ENCODE data around the gene XAGE1B. TPM values are rescaled to one million over a fixed set of nuclear protein-coding genes. Genes with fewer than 3 reads are reported as not detected.

The XAGE1B gene
- total RNA-seq, 1 experiment from 2014 or later = not detected

Small RNAs within 50 kb of the gene (small RNA-seq; reads per million reads assigned to genes)
- gene BX510359.8 (not detected), gene RBM22P7 (not detected)

Other genes starting within 250 kb of the XAGE1B start
- not detected in 2 replicates for gene XAGE2, start 148.0 kb downstream of the XAGE1B start, total RNA-seq (2014; rRNA removed; shearing (Covaris generic))
- gene XAGE1A, start 21.3 kb downstream of the XAGE1B start, total RNA-seq (2014; rRNA removed; shearing (Covaris generic)) = not detected in 2 replicates
- gene SSX7, start 137.8 kb upstream of the XAGE1B start, total RNA-seq (2014; rRNA removed; shearing (Covaris generic)) = not detected in 2 replicates
- gene SSX2, start 190.1 kb upstream of the XAGE1B start, total RNA-seq (2014; rRNA removed; shearing (Covaris generic)) = not detected in 2 replicates
- gene SSX2B, start 234.2 kb upstream of the XAGE1B start, total RNA-seq (2014; rRNA removed; shearing (Covaris generic)) = not detected in 2 replicates

All from HT-29 (cell line).